Ovary (tissue), 9 donors: Measurements from ENCODE around the gene CDCA4. TPM values are rescaled to one million over a fixed set of nuclear protein-coding genes. Genes with fewer than 3 reads are reported as not detected.

Experiments
- DNase-seq, 5 donors: peaks; one replicate each; pipeline ENCODE4 v3.0.0-alpha.2; 2019 to 2020
- H3K27ac ChIP-seq, 2 donors: fragments of 200-600 bp; one replicate each; pipeline versions ENCODE4 v1.5.1 to v1.8.0; 2019 to 2022
- H3K27me3 ChIP-seq: fragments of 200-600 bp; one replicate; pipeline ENCODE4 v1.8.0; 2022
- H3K36me3 ChIP-seq: fragments of 200-600 bp; sonication (generic); one replicate; pipeline ENCODE4 v1.5.1; 2019
- H3K4me1 ChIP-seq: one replicate; pipeline ENCODE4 v1.8.1; 2013; ENCODE audit warnings: mild to moderate bottlenecking, moderate library complexity; ENCODE audit not compliant: insufficient read depth
- H3K4me3 ChIP-seq: fragments of 200-600 bp; sonication (generic); one replicate; pipeline ENCODE4 v1.5.1; 2017
- H3K9me3 ChIP-seq, 2 donors: fragments of 200-600 bp in 1 of 2; sonication (generic) in 1 of 2; one replicate each; pipeline versions ENCODE4 v1.5.1 to v1.8.1; 2013 to 2019; ENCODE audit warnings: mild to moderate bottlenecking in 1 of 2, moderate library complexity in 1 of 2
- EP300 ChIP-seq: sonication (generic); formaldehyde crosslinking; IDR thresholded peaks from one replicate; pipeline ENCODE4 v1.6.1; 2017; ENCODE audit warnings: antibody characterized with exemption
- POLR2A ChIP-seq: fragments of 450-650 bp; IDR thresholded peaks from one replicate; pipeline ENCODE4 v1.6.1; 2017; ENCODE audit warnings: antibody characterized with exemption, mild to moderate bottlenecking, moderate library complexity
- WGBS, 3 donors: extraction: QIAGEN DNeasy Blood & Tissue Kit in 1 of 3; methylation state at CpG; one replicate each; pipeline versions ENCODE4 v1.1.5 to v1.1.7; 2013 to 2017; 5-methylcytosine and 5-hydroxymethylcytosine counted together
- intact Hi-C, 4 donors: fragments of 100-400 bp; cut with DNase I; formaldehyde crosslinking; loops; one replicate each; pipeline versions ENCODE4 v1.11.0 to v1.15.1; 2022 to 2023
- polyA plus RNA-seq, 2 donors: library from polyadenylated mRNA; stranded (reverse); fragments of 200-250 nt in 1 of 2; fragments of 350-450 nt in 1 of 2; fragmentation: Illumina TruSeq in 1 of 2; extraction: RNeasy Lipid Tissue Mini Kit (QIAGEN cat#74804) in 1 of 2; gene quantifications; one replicate each; pipeline ENCODE4 v1.2.3, GENCODE V29; 2013 to 2014
- total RNA-seq, 7 donors: library from RNA; depleted of rRNA in 2 of 7; stranded (reverse); fragments of >200 nt in 2 of 7; fragmentation: NEBNext Ultra II Directional in 3 of 7; extraction: Animal tissue kit (Norgen Biotek cat#: 25700) in 3 of 7; gene quantifications; one replicate each; pipeline versions ENCODE4 v1.1.0 to v1.2.4, GENCODE V29; 2016 to 2023
- TF ChIP-seq, protein P1 (sequence below), 3 donors: fragments of 450-650 bp in 2 of 3; fragments of 200-600 bp in 1 of 3; IDR thresholded peaks; one replicate each; pipeline versions ENCODE4 v1.5.1 to v1.8.0; 2016 to 2022; ENCODE audit warnings: antibody characterized with exemption in 3 of 3, mild to moderate bottlenecking in 1 of 3
- donor health status: DM: no; HTN: no; CAD: no; lungs with moderate emphysema.
- donor health status: DM: no; HTN: no; CAD: no.
- donor health status: Bipolar disorder and iron deficiency.
- donor health status: DM: yes; HTN: yes; CAD: no.
- donor health status: DM: no; HTN: no; CAD: no.
- donor health status: DM: yes; HTN: yes; CAD: no.

Gene CDCA4
- total and polyA plus RNA-seq, 9 donors: 2.9 to 9.4 (median 7.4) TPM

- 80 to 86% (median 86%) methylated on average over 4 of the region's 4 CpGs for WGBS, 3 donors
- no peak overlapping the region for H3K27ac ChIP-seq
- no peak for TF ChIP-seq EP300
- no peak for TF ChIP-seq POLR2A
- TF ChIP-seq, protein P1, sequence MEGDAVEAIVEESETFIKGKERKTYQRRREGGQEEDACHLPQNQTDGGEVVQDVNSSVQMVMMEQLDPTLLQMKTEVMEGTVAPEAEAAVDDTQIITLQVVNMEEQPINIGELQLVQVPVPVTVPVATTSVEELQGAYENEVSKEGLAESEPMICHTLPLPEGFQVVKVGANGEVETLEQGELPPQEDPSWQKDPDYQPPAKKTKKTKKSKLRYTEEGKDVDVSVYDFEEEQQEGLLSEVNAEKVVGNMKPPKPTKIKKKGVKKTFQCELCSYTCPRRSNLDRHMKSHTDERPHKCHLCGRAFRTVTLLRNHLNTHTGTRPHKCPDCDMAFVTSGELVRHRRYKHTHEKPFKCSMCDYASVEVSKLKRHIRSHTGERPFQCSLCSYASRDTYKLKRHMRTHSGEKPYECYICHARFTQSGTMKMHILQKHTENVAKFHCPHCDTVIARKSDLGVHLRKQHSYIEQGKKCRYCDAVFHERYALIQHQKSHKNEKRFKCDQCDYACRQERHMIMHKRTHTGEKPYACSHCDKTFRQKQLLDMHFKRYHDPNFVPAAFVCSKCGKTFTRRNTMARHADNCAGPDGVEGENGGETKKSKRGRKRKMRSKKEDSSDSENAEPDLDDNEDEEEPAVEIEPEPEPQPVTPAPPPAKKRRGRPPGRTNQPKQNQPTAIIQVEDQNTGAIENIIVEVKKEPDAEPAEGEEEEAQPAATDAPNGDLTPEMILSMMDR (IDR thresholded peaks at IDR 0.05): no peak
Measured at GRCh38 chr14:105018414-105018813, 2.5 kb downstream of the CDCA4 start.

GRCh38 chr14:105015905-105016304, 5.0 kb downstream of the CDCA4 start:
- no peak overlapping the region for H3K27ac ChIP-seq
- H3K9me3 ChIP-seq: no peaks in the 10 kb centered on the region
- intact Hi-C loops: loop anchor here in 1 of 4 donors (5.0 kb wide), 1 partner anchor 34 kb away; no protein-coding TSS in a partner anchor
- H3K4me3 ChIP-seq: no peak overlapping the region
- peaks cover 9% of the 10 kb centered on the region for H3K4me1 ChIP-seq
- DNase-seq: no peak
- no peaks in the 10 kb centered on the region for H3K27me3 ChIP-seq
- H3K36me3 ChIP-seq: no peaks in the 10 kb centered on the region
- 72 to 88% (median 86%) methylated on average over 6 of the region's 6 CpGs for WGBS, 3 donors
- TF ChIP-seq POLR2A: no peak
- TF ChIP-seq EP300: no peak
- TF ChIP-seq, protein P1 (IDR thresholded peaks at IDR 0.05): no peak

More at GRCh38 chr14:105018414-105018813, 2.5 kb downstream of the CDCA4 start:
- no peak for DNase-seq
- Histone ChIP-seq H3K27me3 (no peaks in the 10 kb centered on the region), H3K36me3 (no peaks in the 10 kb centered on the region), H3K4me3 (no peak overlapping the region), H3K9me3 (no peaks in the 10 kb centered on the region), H3K4me1 (peaks cover 12% of the 10 kb centered on the region)
- intact Hi-C loops: loop anchor here in 1 of 4 donors (5.0 kb wide), 1 partner anchor 36 kb away; no protein-coding TSS in a partner anchor

GRCh38 chr14:105015242-105015641, 5.6 kb downstream of the CDCA4 start:
- Histone ChIP-seq H3K4me1 (peaks cover 9% of the 10 kb centered on the region), H3K9me3 (no peaks in the 10 kb centered on the region), H3K27ac (no peak overlapping the region), H3K36me3 (no peaks in the 10 kb centered on the region), H3K27me3 (no peaks in the 10 kb centered on the region), H3K4me3 (no peak overlapping the region)
- 80 to 85% (median 84%) methylated on average over 9 of the region's 9 CpGs for WGBS, 3 donors
- intact Hi-C loops: loop anchor here in 1 of 4 donors (5.0 kb wide), 1 partner anchor 33 kb away; no protein-coding TSS in a partner anchor
- DNase-seq: no peak
- TF ChIP-seq EP300 (no peak), POLR2A (no peak)
- TF ChIP-seq, protein P1 (IDR thresholded peaks at IDR 0.05): no peak

- no peak for DNase-seq
- H3K4me1 ChIP-seq: peaks cover 6% of the 10 kb centered on the region
- no peak overlapping the region for H3K27ac ChIP-seq
- WGBS, 3 donors: 67 to 75% (median 68%) methylated on average over 4 of the region's 4 CpGs
- TF ChIP-seq EP300 (no peak), POLR2A (no peak)
- TF ChIP-seq, protein P1 (IDR thresholded peaks at IDR 0.05): no peak
- no peak overlapping the region for H3K4me3 ChIP-seq
- intact Hi-C loops: loop anchor here in 1 of 4 donors (5.0 kb wide), 1 partner anchor 32 kb away; no protein-coding TSS in a partner anchor
- H3K9me3 ChIP-seq: no peaks in the 10 kb centered on the region
- no peaks in the 10 kb centered on the region for H3K36me3 ChIP-seq
- no peaks in the 10 kb centered on the region for H3K27me3 ChIP-seq
Measured at GRCh38 chr14:105014631-105015030, 6.3 kb downstream of the CDCA4 start.
